KMS-11 (cell line): ENCODE data around the gene ARHGAP5.

ENCODE experiments used
- H2AFZ ChIP-seq: fragments of 200-600 bp; sonication (generic); 2 replicates; pipeline ENCODE4 v1.6.1; 2016; ENCODE audit warnings: antibody characterized with exemption, mixed run types, low read depth
- H3K27ac ChIP-seq: fragments of 200-600 bp; sonication (generic); 2 replicates; pipeline ENCODE4 v1.6.1; 2016; ENCODE audit warnings: mild to moderate bottlenecking, mixed run types
- H3K27me3 ChIP-seq: fragments of 200-600 bp; sonication (generic); 2 replicates; pipeline ENCODE4 v1.6.1; 2017; ENCODE audit warnings: mild to moderate bottlenecking, low read depth, mixed run types, moderate library complexity; ENCODE audit not compliant: insufficient read depth
- H3K36me3 ChIP-seq: fragments of 200-600 bp; sonication (generic); 2 replicates; pipeline ENCODE4 v1.6.1; 2017; ENCODE audit warnings: mild to moderate bottlenecking, mixed run types; ENCODE audit not compliant: insufficient read depth
- H3K4me1 ChIP-seq: fragments of 200-600 bp; sonication (generic); 2 replicates; pipeline ENCODE4 v1.6.1; 2016; ENCODE audit warnings: mild to moderate bottlenecking, low read depth, mixed run types; ENCODE audit not compliant: poor library complexity, severe bottlenecking
- H3K4me2 ChIP-seq: fragments of 200-600 bp; sonication (generic); 2 replicates; pipeline ENCODE4 v1.7.0; 2016; ENCODE audit warnings: mild to moderate bottlenecking, mixed run types
- H3K4me3 ChIP-seq: fragments of 200-600 bp; sonication (generic); IDR thresholded peaks from 2 replicates; pipeline ENCODE4 v1.6.1; 2017; ENCODE audit warnings: low read depth, low read length, mixed read lengths; ENCODE audit not compliant: insufficient read depth
- H3K79me2 ChIP-seq: fragments of 200-600 bp; sonication (generic); 2 replicates; pipeline ENCODE4 v1.6.1; 2016; ENCODE audit warnings: low read depth, mixed run types; ENCODE audit not compliant: insufficient read depth
- H3K9ac ChIP-seq: fragments of 200-600 bp; sonication (generic); 2 replicates; pipeline ENCODE4 v1.6.1; 2016; ENCODE audit warnings: mild to moderate bottlenecking, mixed run types
- H4K20me1 ChIP-seq: fragments of 200-600 bp; sonication (generic); 2 replicates; pipeline ENCODE4 v1.6.1; 2016; ENCODE audit warnings: mild to moderate bottlenecking, mixed run types; ENCODE audit not compliant: insufficient read depth
- TF ChIP-seq, protein P1 (sequence below): fragments of 200-600 bp; sonication (generic); conservative IDR thresholded peaks from 2 replicates; pipeline ENCODE4 v1.6.1; 2017; ENCODE audit warnings: low read depth, mild to moderate bottlenecking, antibody characterized with exemption, low read length, moderate library complexity, mixed read lengths

Gene ARHGAP5

GRCh38 chr14:32085182-32085844 lies 8.2 kb downstream of the ARHGAP5 start:
- H3K27me3 ChIP-seq = no peaks in the 10 kb centered on the region
- no peak overlapping the region for H3K27ac ChIP-seq
- H3K4me2 ChIP-seq = no peak overlapping the region
- no peaks in the 10 kb centered on the region for H3K36me3 ChIP-seq
- H3K4me3 ChIP-seq = no peak overlapping the region
- TF ChIP-seq, protein P1, sequence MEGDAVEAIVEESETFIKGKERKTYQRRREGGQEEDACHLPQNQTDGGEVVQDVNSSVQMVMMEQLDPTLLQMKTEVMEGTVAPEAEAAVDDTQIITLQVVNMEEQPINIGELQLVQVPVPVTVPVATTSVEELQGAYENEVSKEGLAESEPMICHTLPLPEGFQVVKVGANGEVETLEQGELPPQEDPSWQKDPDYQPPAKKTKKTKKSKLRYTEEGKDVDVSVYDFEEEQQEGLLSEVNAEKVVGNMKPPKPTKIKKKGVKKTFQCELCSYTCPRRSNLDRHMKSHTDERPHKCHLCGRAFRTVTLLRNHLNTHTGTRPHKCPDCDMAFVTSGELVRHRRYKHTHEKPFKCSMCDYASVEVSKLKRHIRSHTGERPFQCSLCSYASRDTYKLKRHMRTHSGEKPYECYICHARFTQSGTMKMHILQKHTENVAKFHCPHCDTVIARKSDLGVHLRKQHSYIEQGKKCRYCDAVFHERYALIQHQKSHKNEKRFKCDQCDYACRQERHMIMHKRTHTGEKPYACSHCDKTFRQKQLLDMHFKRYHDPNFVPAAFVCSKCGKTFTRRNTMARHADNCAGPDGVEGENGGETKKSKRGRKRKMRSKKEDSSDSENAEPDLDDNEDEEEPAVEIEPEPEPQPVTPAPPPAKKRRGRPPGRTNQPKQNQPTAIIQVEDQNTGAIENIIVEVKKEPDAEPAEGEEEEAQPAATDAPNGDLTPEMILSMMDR = no peak
- no peaks in the 10 kb centered on the region for H4K20me1 ChIP-seq
- H3K79me2 ChIP-seq = peaks cover 12% of the 10 kb centered on the region; the same call in 1 of the 2 replicates
- H2AFZ ChIP-seq = no peak overlapping the region
- H3K9ac ChIP-seq = no peak overlapping the region
- peaks cover 28% of the 10 kb centered on the region for H3K4me1 ChIP-seq

GRCh38 chr14:32085845-32086383 lies 8.8 kb downstream of the ARHGAP5 start:
- Histone ChIP-seq H3K27me3 (no peaks in the 10 kb centered on the region), H4K20me1 (no peaks in the 10 kb centered on the region), H3K36me3 (no peaks in the 10 kb centered on the region), H2AFZ (no peak overlapping the region), H3K4me1 (peaks cover 27% of the 10 kb centered on the region), H3K9ac (no peak overlapping the region), H3K4me2 (no peak overlapping the region), H3K4me3 (no peak overlapping the region), H3K27ac (no peak overlapping the region), H3K79me2 (peaks cover 6% of the 10 kb centered on the region; the same call in 1 of the 2 replicates)
- TF ChIP-seq, protein P1 = no peak

- H2AFZ ChIP-seq = no peak overlapping the region
- no peak overlapping the region for H3K4me3 ChIP-seq
- no peak overlapping the region for H3K27ac ChIP-seq
- H3K9ac ChIP-seq = no peak overlapping the region
- peaks cover 17% of the 10 kb centered on the region for H3K4me1 ChIP-seq
- no peaks in the 10 kb centered on the region for H3K27me3 ChIP-seq
- no peaks in the 10 kb centered on the region for H4K20me1 ChIP-seq
- no peaks in the 10 kb centered on the region for H3K36me3 ChIP-seq
- no peak overlapping the region for H3K4me2 ChIP-seq
- TF ChIP-seq, protein P1 = no peak
- H3K79me2 ChIP-seq = peaks cover 5% of the 10 kb centered on the region; the same call in 1 of the 2 replicates
Measured at GRCh38 chr14:32087173-32087861, 10.2 kb downstream of the ARHGAP5 start.

DNA sequence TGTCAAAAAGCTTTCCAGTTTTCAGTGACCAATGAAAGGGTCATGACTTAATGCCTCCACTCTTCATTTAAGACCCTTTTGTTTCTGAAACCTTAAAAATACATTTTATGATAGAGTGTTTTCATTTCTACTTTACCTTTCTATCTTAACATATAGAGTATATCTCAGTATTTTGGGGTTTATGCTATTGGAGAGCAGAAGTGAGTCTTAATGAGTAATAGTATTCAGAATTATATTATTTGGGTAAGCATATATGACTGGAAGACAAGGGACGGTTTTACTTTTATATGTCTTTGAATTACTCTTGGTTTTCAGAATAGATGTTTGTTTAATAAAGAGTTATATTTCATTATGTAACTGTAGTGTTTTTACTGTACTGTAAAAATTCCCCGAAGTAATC lies 10.8 kb downstream of the ARHGAP5 start:
- Histone ChIP-seq H2AFZ (no peak overlapping the region), H4K20me1 (no peaks in the 10 kb centered on the region), H3K4me1 (peaks cover 11% of the 10 kb centered on the region), H3K9ac (no peak overlapping the region), H3K4me3 (no peak overlapping the region), H3K79me2 (peaks cover 5% of the 10 kb centered on the region; the same call in 1 of the 2 replicates), H3K27me3 (no peaks in the 10 kb centered on the region), H3K4me2 (no peak overlapping the region), H3K36me3 (no peaks in the 10 kb centered on the region), H3K27ac (no peak overlapping the region)
- TF ChIP-seq, protein P1 = no peak
